Stimulated activated CD8-positive, alpha-beta memory T cell treated with anti-CD3 and anti-CD28 coated beads, Interleukin-15, amount 100 ng/mL, for 48 hours (primary cell): ENCODE results near the gene CLP1.

Source experiments
- DNase-seq, 2 donors: peaks; one replicate each; pipeline ENCODE4 v3.0.0-alpha.2; 2020; ENCODE audit warnings: low read depth in 2 of 2

Gene CLP1

GRCh38 chr11:57657194-57658022 is at the start of gene CLP1:
TSS of gene CLP1 (plus strand) at chr11:57657762. CDS start at chr11:57659477, 1,715 bp downstream.
- DNase-seq, result peak; percentile 98 to 99

DNA sequence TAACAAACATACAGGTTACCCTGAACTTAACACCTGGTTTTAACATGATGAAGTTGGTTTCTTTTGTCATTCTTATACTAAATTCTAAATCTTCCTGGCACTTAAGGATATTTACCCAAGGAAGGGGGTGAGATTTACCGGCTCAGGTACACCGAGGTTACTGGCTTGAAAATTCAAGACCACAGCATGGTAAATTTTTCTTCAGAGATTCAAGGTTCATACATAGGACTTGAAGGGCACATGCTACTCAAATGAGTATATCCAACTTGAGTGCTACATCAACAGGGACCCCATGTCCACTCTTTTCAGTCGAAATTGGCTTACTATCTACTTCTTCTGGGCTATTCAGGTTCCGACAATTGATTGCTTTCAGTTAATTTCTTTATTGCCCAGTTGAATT is 47.4 kb upstream of the CLP1 start:
- DNase-seq, result no peak

DNA sequence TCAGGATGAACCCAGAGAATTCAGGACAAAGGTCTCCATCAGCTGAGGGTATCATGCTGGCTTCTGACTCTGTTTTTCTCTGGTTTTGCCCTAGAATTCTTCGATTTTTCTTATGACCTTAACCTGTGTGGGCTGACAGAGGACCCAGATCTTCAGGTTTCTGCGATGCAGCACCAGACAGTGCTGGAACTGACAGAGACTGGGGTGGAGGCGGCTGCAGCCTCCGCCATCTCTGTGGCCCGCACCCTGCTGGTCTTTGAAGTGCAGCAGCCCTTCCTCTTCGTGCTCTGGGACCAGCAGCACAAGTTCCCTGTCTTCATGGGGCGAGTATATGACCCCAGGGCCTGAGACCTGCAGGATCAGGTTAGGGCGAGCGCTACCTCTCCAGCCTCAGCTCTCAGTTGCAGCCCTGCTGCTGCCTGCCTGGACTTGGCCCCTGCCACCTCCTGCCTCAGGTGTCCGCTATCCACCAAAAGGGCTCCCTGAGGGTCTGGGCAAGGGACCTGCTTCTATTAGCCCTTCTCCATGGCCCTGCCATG is 43.3 kb upstream of the CLP1 start:
- DNase-seq, result no peak

GRCh38 chr11:57615308-57615707 is 42.3 kb upstream of the CLP1 start:
- DNase-seq, result no peak

GRCh38 chr11:57616595-57616994 is 41.0 kb upstream of the CLP1 start:
- no peak for DNase-seq

- DNase-seq, result no peak
Measured at GRCh38 chr11:57618438-57618837, 39.1 kb upstream of the CLP1 start.

- no peak for DNase-seq
Measured at GRCh38 chr11:57619331-57619730, 38.2 kb upstream of the CLP1 start.

DNA sequence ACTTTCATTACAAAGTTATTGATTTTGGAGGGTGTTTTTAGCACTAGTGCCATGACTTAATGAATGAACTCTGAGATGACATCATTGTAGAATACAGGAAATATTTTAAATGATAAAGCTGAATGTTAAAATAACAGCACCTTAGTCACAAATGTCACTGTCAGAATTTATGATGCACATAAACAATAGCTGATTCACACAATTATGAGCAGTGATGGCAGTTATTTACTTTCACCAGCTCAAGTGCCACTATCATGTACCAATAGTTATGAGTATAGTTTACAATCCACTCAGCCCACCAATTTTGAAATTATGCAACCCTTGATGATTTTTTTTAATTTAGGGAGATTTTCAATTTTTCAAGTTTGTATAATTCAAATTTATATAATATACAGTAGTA is 37.1 kb upstream of the CLP1 start:
- no peak for DNase-seq

DNA sequence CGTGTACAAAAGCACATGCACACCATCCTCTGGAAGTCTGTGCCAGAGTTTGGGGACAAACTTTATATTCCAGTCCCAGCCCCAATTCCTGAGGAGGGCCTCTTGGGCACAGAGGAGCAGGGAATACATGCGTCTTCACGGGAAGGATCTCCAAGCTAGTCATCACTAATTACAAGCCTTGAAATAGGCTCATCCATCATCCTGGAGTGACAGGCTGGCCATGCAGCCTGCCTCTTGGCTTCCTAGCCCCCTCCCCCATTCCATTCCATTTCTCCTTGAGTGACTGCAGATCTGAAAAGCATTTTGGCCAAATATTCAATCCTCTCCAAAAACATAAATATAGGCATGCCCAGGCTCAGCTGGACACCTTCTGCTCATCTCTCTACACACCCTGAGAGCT is 35.3 kb upstream of the CLP1 start:
- DNase-seq, result no peak

- DNase-seq, result no peak
Measured at GRCh38 chr11:57624864-57625263, 32.7 kb upstream of the CLP1 start.

GRCh38 chr11:57626895-57627294 is 30.7 kb upstream of the CLP1 start:
- no peak for DNase-seq

GRCh38 chr11:57630171-57630570 is 27.4 kb upstream of the CLP1 start:
- no peak for DNase-seq

DNA sequence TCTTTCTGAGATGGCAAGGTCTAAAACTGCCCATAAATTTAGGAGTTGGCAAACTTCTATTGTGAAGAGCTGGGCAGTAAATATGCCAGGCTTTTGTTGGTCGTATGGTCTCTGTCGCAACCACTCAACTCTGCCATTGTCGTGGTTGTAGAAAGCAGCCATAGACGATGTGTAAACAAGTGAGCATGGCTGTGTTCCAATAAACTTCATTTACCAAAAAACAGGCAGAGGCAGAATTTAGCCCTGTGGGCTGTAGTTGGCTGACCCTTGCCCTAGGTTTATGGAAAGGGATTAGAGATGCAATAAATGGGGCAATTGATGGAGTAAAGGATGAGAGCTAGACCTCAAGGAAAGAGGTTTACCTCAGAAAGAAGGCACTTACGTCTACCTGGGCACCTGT is 25.4 kb upstream of the CLP1 start:
- DNase-seq, result no peak

DNA sequence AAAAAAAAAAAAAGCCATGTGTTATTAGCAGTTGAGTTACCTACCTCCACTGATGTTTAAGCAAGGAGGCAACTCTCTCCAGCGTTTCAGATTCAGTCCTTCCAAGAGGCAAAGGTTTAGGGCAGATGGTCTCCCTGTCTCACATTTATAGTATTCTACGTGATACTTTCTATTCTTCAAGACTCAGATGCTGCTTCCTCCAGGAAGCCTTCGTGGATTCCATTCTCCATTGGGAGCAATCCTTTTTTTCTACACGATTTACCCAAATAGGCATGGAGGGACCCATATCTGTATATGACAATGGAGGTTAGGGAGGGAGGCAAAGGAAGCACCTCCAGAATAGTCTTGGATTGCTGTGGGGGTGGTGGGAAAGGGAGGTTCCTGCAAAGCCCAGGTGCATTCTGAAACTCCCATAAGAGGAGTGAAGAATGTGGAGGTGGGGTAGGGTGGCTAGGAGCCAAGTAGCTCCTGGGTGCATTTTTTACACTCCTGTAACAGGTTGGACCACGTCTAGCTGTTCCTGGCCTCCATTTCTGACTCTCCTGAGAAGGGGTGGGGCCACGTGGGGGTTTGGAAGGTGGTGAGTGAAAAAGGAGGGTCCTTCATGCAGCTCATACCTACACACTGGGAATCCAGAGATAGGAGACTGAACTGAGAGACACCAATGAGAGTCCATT is 24.0 kb upstream of the CLP1 start:
- DNase-seq, result no peak

GRCh38 chr11:57634311-57634710 is 23.3 kb upstream of the CLP1 start:
- DNase-seq, result no peak

- no peak for DNase-seq
Measured at GRCh38 chr11:57635246-57635645, 22.3 kb upstream of the CLP1 start.

GRCh38 chr11:57637626-57638004 is 19.9 kb upstream of the CLP1 start:
- no peak for DNase-seq

GRCh38 chr11:57638005-57638781 is 19.4 kb upstream of the CLP1 start:
- no peak for DNase-seq

GRCh38 chr11:57638811-57639320 is 18.7 kb upstream of the CLP1 start:
- no peak for DNase-seq

DNA sequence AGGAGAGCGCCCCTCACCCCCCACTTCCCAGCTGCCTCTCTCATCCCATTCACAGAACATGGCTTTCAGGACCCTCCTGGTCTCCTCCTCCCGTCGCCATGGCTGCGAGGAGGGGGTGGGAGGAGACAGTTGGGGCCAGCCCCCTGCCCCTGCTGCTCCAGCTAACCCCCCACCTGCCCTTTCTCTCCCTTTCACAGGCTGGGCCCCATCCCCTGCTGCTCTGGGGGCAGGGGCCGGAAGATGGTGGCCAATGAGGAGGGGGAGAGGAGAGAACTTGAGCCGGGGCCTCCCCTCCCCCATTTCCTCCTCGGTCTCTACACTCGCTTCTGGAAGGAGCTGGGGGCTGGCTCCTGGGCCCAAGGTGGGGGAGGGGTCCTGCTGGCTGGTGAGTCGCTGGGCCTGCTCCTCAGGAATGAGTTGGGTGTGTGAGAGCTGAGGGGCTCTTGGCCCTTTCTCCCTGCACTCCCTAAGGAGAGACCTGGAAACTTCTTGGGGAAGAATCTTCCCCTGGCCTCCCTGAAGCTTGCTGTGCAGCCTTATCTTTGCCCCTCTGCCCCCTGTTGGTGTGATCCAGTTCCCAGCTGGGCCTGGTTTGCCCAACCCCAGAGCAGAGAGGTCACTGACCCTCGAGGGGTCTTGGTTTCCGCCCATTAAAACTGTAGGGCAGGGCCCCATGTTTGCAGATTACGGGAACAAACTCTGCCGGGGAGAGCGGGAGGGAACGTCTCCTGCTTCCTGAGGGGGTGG is 18.1 kb upstream of the CLP1 start:
- no peak for DNase-seq

DNA sequence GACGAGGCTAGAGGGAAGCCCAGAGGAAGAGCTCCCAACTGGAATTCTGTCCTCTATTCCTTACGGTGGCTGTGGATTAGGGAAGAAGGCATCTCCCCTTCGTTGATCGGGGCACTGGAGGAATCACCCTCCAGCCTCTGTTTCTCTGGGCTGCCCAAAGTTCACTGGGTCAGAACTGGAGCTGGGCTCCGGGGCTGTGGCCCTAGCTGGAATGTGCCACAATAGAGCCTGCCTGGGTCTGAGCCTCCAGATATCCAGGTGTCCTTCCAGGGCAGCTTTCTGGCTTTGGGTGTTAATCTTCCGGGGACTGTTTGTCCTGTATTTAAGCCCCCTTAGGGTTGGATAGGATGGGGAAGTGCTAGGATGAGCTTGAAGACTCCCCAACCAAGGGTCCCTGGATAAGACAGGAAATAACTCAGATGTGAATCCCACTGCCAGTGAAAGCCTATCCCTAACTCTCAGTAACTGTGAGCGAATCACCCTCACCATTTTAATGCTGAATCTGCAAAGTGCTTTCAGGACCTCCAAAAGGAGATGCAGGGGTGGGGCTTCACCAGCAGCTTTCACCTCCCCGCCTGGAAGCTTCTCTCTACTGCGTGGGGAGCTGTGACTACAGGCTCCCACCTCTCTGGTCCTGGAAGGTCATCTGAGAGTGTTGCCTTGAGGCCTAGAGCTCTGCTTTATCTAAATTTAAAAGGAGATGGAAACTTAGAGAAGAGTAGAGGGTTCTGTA is 17.3 kb upstream of the CLP1 start:
- no peak for DNase-seq
